ENCODE measurements around the gene PFDN5.
A peak's percentile ranks its signal among the peaks of the same experiment; 100 is the strongest.

GRCh38 chr12:53327435-53328042 is 32.2 kb downstream of the PFDN5 start:
- TF ChIP-seq CTCF (conservative IDR thresholded peaks at IDR 0.05 in 1 of 2, IDR thresholded peaks at IDR 0.05 in 1 of 2; ENCODE audit: extremely low read depth in 1 of 2, insufficient read depth in 1 of 2, low read depth in 1 of 2, low read length in 2 of 2), result peak; percentile 24 to 43
- TF ChIP-seq EZH2 (IDR thresholded peaks at IDR 0.05; ENCODE audit: borderline replicate concordance, low read length), result no peak
